GM23248 (cell line): Measurements from ENCODE around the gene CBX1.

Experiments used
- EZH2 ChIP-seq: fragments of 200-600 bp; sonication (generic); IDR thresholded peaks from 2 replicates; pipeline ENCODE4 v1.6.1; 2018; ENCODE audit warnings: antibody characterized with exemption, mild to moderate bottlenecking; ENCODE audit not compliant: insufficient read depth, poor library complexity, severe bottlenecking
- EZH2phosphoT487 ChIP-seq: fragments of 200-600 bp; sonication (generic); IDR thresholded peaks from 2 replicates; pipeline ENCODE4 v1.6.1; 2018; ENCODE audit warnings: antibody characterized with exemption, moderate library complexity, mild to moderate bottlenecking, low read depth; ENCODE audit not compliant: insufficient read depth

GRCh38 chr17:48137656-48138055 lies 36.4 kb upstream of the CBX1 start:
- TF ChIP-seq EZH2phosphoT487 = no peak
- no peak for TF ChIP-seq EZH2
